SK-N-SH (cell line): Measurements from ENCODE around the gene C17orf114.

Experiments used
- CTCF ChIP-seq: fragments of 200-600 bp; sonication (generic); IDR thresholded peaks from 2 replicates; pipeline ENCODE4 v1.6.1; 2017; ENCODE audit warnings: antibody characterized with exemption, mild to moderate bottlenecking, moderate library complexity
- EP300 ChIP-seq, 2 experiments: IDR thresholded peaks; 2 replicates each; pipeline versions ENCODE4 v1.4.0 to v1.6.1; 2012; ENCODE audit warnings: borderline replicate concordance in 1 of 2, low read depth in 1 of 2, low read length in 1 of 2
- SIN3A ChIP-seq: IDR thresholded peaks from 2 replicates; pipeline ENCODE4 v1.6.1; 2012; ENCODE audit warnings: low read depth, mild to moderate bottlenecking, low read length, moderate library complexity, borderline replicate concordance
- SMC3 ChIP-seq: IDR thresholded peaks from 2 replicates; pipeline ENCODE4 v1.6.1; 2012; ENCODE audit warnings: low read depth, low read length, improper control_type of control experiment
- TF ChIP-seq, protein P1 (sequence below): IDR thresholded peaks from 2 replicates; pipeline ENCODE4 v1.4.0; 2012; ENCODE audit warnings: low read depth

GRCh38 chr17:4838309-4838785, 36.2 kb upstream of the C17orf114 start:
- TF ChIP-seq, protein P1, sequence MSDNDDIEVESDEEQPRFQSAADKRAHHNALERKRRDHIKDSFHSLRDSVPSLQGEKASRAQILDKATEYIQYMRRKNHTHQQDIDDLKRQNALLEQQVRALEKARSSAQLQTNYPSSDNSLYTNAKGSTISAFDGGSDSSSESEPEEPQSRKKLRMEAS, result no peak
- TF ChIP-seq CTCF (no peak), SMC3 (no peak), SIN3A (no peak), EP300 (IDR thresholded peaks at IDR 0.05; ENCODE audit: borderline replicate concordance in 1 of 2, low read depth in 1 of 2, low read length in 1 of 2) (no peak)
